ENCODE measurements around the gene AAK1. TPM values are rescaled to one million over a fixed set of nuclear protein-coding genes. Genes with fewer than 3 reads are reported as not detected.

Gene AAK1
- polyA plus RNA-seq, 3 donors: 9.8 to 18.9 (median 10.8) TPM

- no peak overlapping the region for H3K27ac ChIP-seq (ENCODE audit: low read depth in 1 of 2, low read length in 2 of 2)
- no peak overlapping the region for H3K4me3 ChIP-seq (replicated peaks in 1 of 3; ENCODE audit: low read depth in 2 of 3, low read length in 3 of 3)
- 95% methylated on average over 2 of the region's 2 CpGs for whole genome bisulfite sequencing (ENCODE audit: insufficient coverage)
- H3K79me2 ChIP-seq (ENCODE audit: insufficient read depth, low read length): peaks cover 91% of the 10 kb centered on the region
- Mint-ChIP-seq H3K4me1 (peaks cover 46% of the 10 kb centered on the region), H3K27me3 (ENCODE audit: low read depth in 3 of 3) (no peaks in the 10 kb centered on the region), H3K36me3 (peaks cover 16 to 20% of the 10 kb centered on the region in 2 donors), H3K27ac (no peak overlapping the region), H3K9me3 (peaks cover 0 to 5% (median 2%) of the 10 kb centered on the region in 7 donors), H3K4me3 (no peak overlapping the region)
- H3K27me3 ChIP-seq (ENCODE audit: control insufficient read depth in 2 of 2, insufficient read depth in 2 of 2, low read length in 2 of 2): no peaks in the 10 kb centered on the region
- DNase-seq: peak in 1 of 3 donors; percentile 44
- no peak overlapping the region for H3K9ac ChIP-seq (ENCODE audit: insufficient read depth, low read length, poor library complexity, severe bottlenecking)
- peaks cover 3 to 5% of the 10 kb centered on the region in 2 donors for H3K36me3 ChIP-seq (replicated peaks in 1 of 2; ENCODE audit: control insufficient read depth in 1 of 2, insufficient read depth in 2 of 2, low read length in 2 of 2)
- no peak overlapping the region for H3K4me2 ChIP-seq (replicated peaks; ENCODE audit: extremely low read depth, low read length, poor library complexity, severe bottlenecking)
- peaks cover 45% of the 10 kb centered on the region for H4K20me1 ChIP-seq (ENCODE audit: insufficient read depth, low read length)
- H2AFZ ChIP-seq (ENCODE audit: insufficient read depth, low read depth, low read length, poor library complexity, severe bottlenecking): no peak overlapping the region
- peaks cover 29 to 32% of the 10 kb centered on the region in 2 donors for H3K4me1 ChIP-seq (ENCODE audit: control insufficient read depth in 1 of 2, insufficient read depth in 2 of 2, low read length in 2 of 2)
- H3K9me3 ChIP-seq (replicated peaks in 1 of 2; ENCODE audit: control insufficient read depth in 1 of 2, insufficient read depth in 1 of 2, low read length in 2 of 2): no peaks in the 10 kb centered on the region
- TF ChIP-seq CTCF (IDR thresholded peaks at IDR 0.05): no peak
- intact Hi-C loops (cut with micrococcal nuclease): no loop called here
Observed at GRCh38 chr2:69601179-69601612, 42.3 kb downstream of the AAK1 start.

DNA sequence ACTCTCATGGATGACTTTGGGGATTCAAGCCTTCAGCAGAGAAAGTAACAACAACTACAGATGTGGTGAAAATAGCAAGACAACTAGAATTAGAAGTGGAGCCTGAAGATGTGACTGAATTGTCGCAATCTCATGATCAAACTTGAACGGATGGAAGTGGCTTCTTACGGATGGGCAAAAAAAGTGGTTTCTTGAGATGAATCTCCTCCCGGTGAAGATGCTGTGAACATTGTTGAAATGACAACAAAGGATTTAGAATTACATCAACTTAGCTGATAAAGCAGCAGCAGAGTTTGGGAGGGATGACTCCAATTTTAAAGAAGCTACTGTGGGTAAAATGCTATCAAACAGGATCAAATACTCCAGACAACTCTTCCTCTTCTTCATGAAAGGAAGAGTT is 43.1 kb downstream of the AAK1 start:
- Histone ChIP-seq H3K36me3 (replicated peaks in 1 of 2; ENCODE audit: control insufficient read depth in 1 of 2, insufficient read depth in 2 of 2, low read length in 2 of 2) (peaks cover 3 to 6% of the 10 kb centered on the region in 2 donors), H3K27ac (ENCODE audit: low read depth in 1 of 2, low read length in 2 of 2) (no peak overlapping the region), H3K4me3 (replicated peaks in 1 of 3; ENCODE audit: low read depth in 2 of 3, low read length in 3 of 3) (no peak overlapping the region), H4K20me1 (ENCODE audit: insufficient read depth, low read length) (peaks cover 47% of the 10 kb centered on the region), H2AFZ (ENCODE audit: insufficient read depth, low read depth, low read length, poor library complexity, severe bottlenecking) (no peak overlapping the region), H3K4me2 (replicated peaks; ENCODE audit: extremely low read depth, low read length, poor library complexity, severe bottlenecking) (no peak overlapping the region), H3K79me2 (ENCODE audit: insufficient read depth, low read length) (peaks cover 91% of the 10 kb centered on the region), H3K27me3 (ENCODE audit: control insufficient read depth in 2 of 2, insufficient read depth in 2 of 2, low read length in 2 of 2) (no peaks in the 10 kb centered on the region), H3K4me1 (ENCODE audit: control insufficient read depth in 1 of 2, insufficient read depth in 2 of 2, low read length in 2 of 2) (peaks cover 22 to 24% of the 10 kb centered on the region in 2 donors), H3K9ac (ENCODE audit: insufficient read depth, low read length, poor library complexity, severe bottlenecking) (no peak overlapping the region), H3K9me3 (replicated peaks in 1 of 2; ENCODE audit: control insufficient read depth in 1 of 2, insufficient read depth in 1 of 2, low read length in 2 of 2) (no peaks in the 10 kb centered on the region)
- Mint-ChIP-seq H3K27me3 (ENCODE audit: low read depth in 3 of 3) (no peaks in the 10 kb centered on the region), H3K36me3 (peaks cover 16 to 20% of the 10 kb centered on the region in 2 donors), H3K4me3 (no peak overlapping the region), H3K4me1 (peaks cover 38% of the 10 kb centered on the region), H3K27ac (peak overlapping the region in 1 of 7 donors; percentile 27), H3K9me3 (peaks cover 0 to 2% (median 0%) of the 10 kb centered on the region in 7 donors)
- 64% methylated on average over 2 of the region's 4 CpGs for WGBS (ENCODE audit: insufficient coverage)
- TF ChIP-seq CTCF (IDR thresholded peaks at IDR 0.05): no peak
- intact Hi-C loops (cut with micrococcal nuclease): no loop called here
- no peak for DNase-seq

Measured in CD14-positive monocyte (primary cell).